H1 (cell line): ENCODE data around the gene POGK. TPM values are rescaled to one million over a fixed set of nuclear protein-coding genes. Genes with fewer than 3 reads are reported as not detected.

Experiments
- CTCF ChIA-PET: fragments of 300-600 bp; sonication (Branson Sonifier 250); formaldehyde crosslinking; loops from one replicate; lab custom pipeline; 2021; ENCODE audit not compliant: partially characterized antibody; lab: Charles Lee
- POLR2A ChIA-PET: fragments of 300-600 bp; sonication (Branson Sonifier 250); formaldehyde crosslinking; loops from one replicate; lab custom pipeline; 2021; ENCODE audit warnings: inconsistent platforms; ENCODE audit not compliant: partially characterized antibody; lab: Charles Lee
- DNase-seq, 2 experiments: peaks; one replicate each; pipeline versions ENCODE4 v3.0.0 to v3.0.0-alpha.2; 2010 to 2022; ENCODE audit warnings: low spot score in 2 of 2, low read depth in 1 of 2, mixed read lengths in 1 of 2
- FAIRE-seq: peaks from 2 replicates; lab custom pipeline; 2011; peaks lifted over from hg19 to GRCh38; lab: Jason Lieb, UNC
- H2AFZ ChIP-seq: 2 replicates; pipeline ENCODE4 v1.8.1; 2012; ENCODE audit warnings: low read length, inconsistent platforms
- H2AK5ac ChIP-seq: 2 replicates; pipeline ENCODE4 v1.6.1; 2013; ENCODE audit warnings: low read depth, low read length
- H2BK120ac ChIP-seq: replicated peaks from 2 replicates; pipeline ENCODE3; 2013; ENCODE audit warnings: low read depth, low read length, inconsistent platforms
- H2BK12ac ChIP-seq: 2 replicates; pipeline ENCODE4 v1.6.1; 2013; ENCODE audit warnings: low read depth, low read length
- H2BK15ac ChIP-seq: 2 replicates; pipeline ENCODE4 v1.6.1; 2013; ENCODE audit warnings: low read length
- H2BK20ac ChIP-seq: 2 replicates; pipeline ENCODE4 v1.6.1; 2013; ENCODE audit warnings: low read length
- H2BK5ac ChIP-seq: 2 replicates; pipeline ENCODE4 v1.6.1; 2013; ENCODE audit warnings: low read depth, low read length
- H3K14ac ChIP-seq: 2 replicates; pipeline ENCODE4 v1.6.1; 2013; ENCODE audit warnings: inconsistent platforms; ENCODE audit not compliant: insufficient read length
- H3K18ac ChIP-seq: 2 replicates; pipeline ENCODE4 v1.6.1; 2013; ENCODE audit warnings: low read length; ENCODE audit errors: extremely low read depth
- H3K23ac ChIP-seq: 2 replicates; pipeline ENCODE4 v1.6.1; 2013; ENCODE audit warnings: inconsistent platforms; ENCODE audit not compliant: insufficient read length
- H3K23me2 ChIP-seq: 2 replicates; pipeline ENCODE4 v1.6.1; 2013; ENCODE audit warnings: low read depth, low read length
- H3K27ac ChIP-seq: 2 replicates; pipeline ENCODE4 v1.6.1; 2011; ENCODE audit warnings: low read depth, low read length, inconsistent platforms
- H3K27me3 ChIP-seq, 4 experiments: replicated peaks in 1 of 4; 1 replicate in 1 of 4; 2 replicates in 3 of 4; pipeline versions ENCODE4 v1.6.1 to v1.8.1; 2011 to 2013; ENCODE audit warnings: low read length in 3 of 4, mild to moderate bottlenecking in 3 of 4, inconsistent platforms in 2 of 4, mixed read lengths in 2 of 4, moderate library complexity in 1 of 4; ENCODE audit not compliant: control insufficient read depth in 3 of 4, insufficient read depth in 3 of 4; ENCODE audit errors: extremely low read depth in 1 of 4
- H3K36me3 ChIP-seq, 4 experiments: 2 replicates each; pipeline versions ENCODE4 v1.6.1 to v1.8.1; 2011 to 2013; ENCODE audit warnings: mild to moderate bottlenecking in 4 of 4, low read length in 3 of 4, moderate library complexity in 2 of 4, control low read depth in 1 of 4, inconsistent platforms in 1 of 4; ENCODE audit not compliant: insufficient read depth in 4 of 4, control insufficient read depth in 2 of 4
- H3K4ac ChIP-seq: replicated peaks from 2 replicates; pipeline ENCODE3; 2013; ENCODE audit warnings: low read length, low read depth, mixed read lengths, inconsistent platforms; ENCODE audit not compliant: insufficient read length
- H3K4me1 ChIP-seq, 4 experiments: replicated peaks in 1 of 4; 1 replicate in 1 of 4; 2 replicates in 3 of 4; pipeline versions ENCODE4 v1.6.1 to v1.8.1; 2011 to 2013; ENCODE audit warnings: low read length in 3 of 4, inconsistent platforms in 2 of 4, mixed read lengths in 1 of 4; ENCODE audit not compliant: insufficient read depth in 4 of 4, control insufficient read depth in 3 of 4
- H3K4me2 ChIP-seq, 2 experiments: 2 replicates each; pipeline versions ENCODE4 v1.6.1 to v1.8.1; 2011 to 2013; ENCODE audit warnings: low read depth in 2 of 2, low read length in 2 of 2, control low read depth in 1 of 2, inconsistent platforms in 1 of 2, mild to moderate bottlenecking in 1 of 2; ENCODE audit not compliant: insufficient read depth in 1 of 2
- H3K4me3 ChIP-seq, 4 experiments: fragments of 200-600, 300-600 bp in 1 of 4; sonication (generic), shearing (Covaris generic), sonication (Bioruptor Twin) in 1 of 4; 2 replicates each; pipeline versions ENCODE4 v1.5.1 to v1.8.1; 2011 to 2016; ENCODE audit warnings: low read length in 4 of 4, low read depth in 3 of 4, control low read depth in 2 of 4, inconsistent platforms in 2 of 4, mild to moderate bottlenecking in 2 of 4, mixed read lengths in 1 of 4, moderate library complexity in 1 of 4; ENCODE audit not compliant: insufficient read depth in 2 of 4; ENCODE audit errors: extremely low read depth in 1 of 4
- H3K56ac ChIP-seq: replicated peaks from 2 replicates; pipeline ENCODE3; 2013; ENCODE audit warnings: low read depth, mild to moderate bottlenecking, mixed read lengths, low read length, inconsistent platforms; ENCODE audit not compliant: insufficient read length
- H3K79me1 ChIP-seq: 2 replicates; pipeline ENCODE4 v1.6.1; 2013; ENCODE audit warnings: low read depth, low read length, control low read depth
- H3K79me2 ChIP-seq, 2 experiments: 2 replicates each; pipeline versions ENCODE4 v1.6.1 to v1.8.1; 2012 to 2013; ENCODE audit warnings: low read length in 2 of 2, mild to moderate bottlenecking in 2 of 2, inconsistent platforms in 1 of 2; ENCODE audit not compliant: insufficient read depth in 2 of 2, control insufficient read depth in 1 of 2
- H3K9ac ChIP-seq, 4 experiments: replicated peaks in 1 of 4; 1 replicate in 1 of 4; 2 replicates in 3 of 4; pipeline versions ENCODE4 v1.6.1 to v1.8.1; 2011 to 2013; ENCODE audit warnings: low read depth in 3 of 4, low read length in 3 of 4, control low read depth in 2 of 4, mild to moderate bottlenecking in 2 of 4, moderate library complexity in 2 of 4, inconsistent platforms in 1 of 4; ENCODE audit errors: extremely low read depth in 1 of 4
- H3K9me3 ChIP-seq, 2 experiments: 2 replicates each; pipeline versions ENCODE4 v1.6.1 to v1.8.1; 2012 to 2013; ENCODE audit warnings: mild to moderate bottlenecking in 2 of 2, moderate library complexity in 2 of 2, control low read depth in 1 of 2, inconsistent platforms in 1 of 2, low read depth in 1 of 2, low read length in 1 of 2, mixed read lengths in 1 of 2; ENCODE audit not compliant: insufficient read depth in 2 of 2
- H4K20me1 ChIP-seq, 2 experiments: replicated peaks in 1 of 2; 2 replicates each; pipeline versions ENCODE3 to v1.8.1; 2011 to 2013; ENCODE audit warnings: inconsistent platforms in 2 of 2, low read length in 2 of 2, mild to moderate bottlenecking in 1 of 2; ENCODE audit not compliant: insufficient read depth in 2 of 2, control insufficient read depth in 1 of 2
- H4K5ac ChIP-seq: 2 replicates; pipeline ENCODE4 v1.6.1; 2013; ENCODE audit warnings: low read length, low read depth, mixed read lengths, inconsistent platforms; ENCODE audit not compliant: insufficient read length
- H4K8ac ChIP-seq: 2 replicates; pipeline ENCODE4 v1.8.0; 2013; ENCODE audit warnings: mild to moderate bottlenecking, moderate library complexity, low read length, inconsistent platforms; ENCODE audit not compliant: insufficient read depth; ENCODE audit errors: extremely low read depth
- H4K91ac ChIP-seq: replicated peaks from 2 replicates; pipeline ENCODE3; 2013; ENCODE audit warnings: low read length, mixed read lengths, inconsistent platforms; ENCODE audit not compliant: insufficient read length
- BCL11A ChIP-seq, 2 experiments: IDR thresholded peaks; one replicate each; pipeline ENCODE4 v1.6.1; 2011; ENCODE audit warnings: low read depth in 2 of 2, low read length in 2 of 2, mild to moderate bottlenecking in 2 of 2
- HDAC6 ChIP-seq: IDR thresholded peaks from one replicate; pipeline ENCODE4 v1.7.1; 2012; ENCODE audit warnings: low read depth, mild to moderate bottlenecking, inconsistent platforms, low read length, moderate library complexity
- MAX ChIP-seq: IDR thresholded peaks from 2 replicates; pipeline ENCODE4 v1.6.1; 2012; ENCODE audit warnings: inconsistent platforms
- NANOG ChIP-seq: IDR thresholded peaks from 2 replicates; pipeline ENCODE4 v1.6.1; 2011; ENCODE audit warnings: low read length, low read depth, mild to moderate bottlenecking, inconsistent platforms; ENCODE audit not compliant: insufficient read depth, poor library complexity, severe bottlenecking
- NRF1 ChIP-seq: IDR thresholded peaks from 2 replicates; pipeline ENCODE4 v1.6.1; 2011; ENCODE audit warnings: mild to moderate bottlenecking, low read depth, low read length, improper control_type of control experiment
- RBBP5 ChIP-seq: IDR thresholded peaks from 2 replicates; pipeline ENCODE4 v1.7.1; 2012; ENCODE audit warnings: low read depth, mild to moderate bottlenecking, inconsistent platforms, low read length, moderate library complexity, borderline replicate concordance
- RNF2 ChIP-seq: fragments of 200-900, 300-1000 bp; sonication (generic); IDR thresholded peaks from 2 replicates; pipeline ENCODE4 v1.7.1; 2016; ENCODE audit warnings: borderline replicate concordance, low read depth, mild to moderate bottlenecking, antibody characterized with exemption, low read length; ENCODE audit not compliant: poor library complexity, severe bottlenecking; ENCODE audit errors: missing control alignments
- SIN3A ChIP-seq, 2 experiments: IDR thresholded peaks in 1 of 2; conservative IDR thresholded peaks in 1 of 2; 2 replicates each; pipeline ENCODE4 v1.6.1; 2011 to 2012; ENCODE audit warnings: low read length in 2 of 2, improper control_type of control experiment in 1 of 2, low read depth in 1 of 2, mild to moderate bottlenecking in 1 of 2
- TAF7 ChIP-seq: optimal IDR thresholded peaks from 2 replicates; pipeline ENCODE3; 2011; ENCODE audit warnings: low read depth, mild to moderate bottlenecking, inconsistent platforms, low read length, moderate library complexity, borderline replicate concordance
- TBP ChIP-seq: IDR thresholded peaks from 2 replicates; pipeline ENCODE4 v1.6.1; 2011; ENCODE audit warnings: low read depth, low read length, improper control_type of control experiment
- WGBS, 2 experiments: shearing (Covaris generic) in 1 of 2; methylation state at CpG; one replicate each; pipeline versions ENCODE4 v1.1.6 to v1.1.7; 2013 to 2015; ENCODE audit warnings: low lambda C conversion rate in 2 of 2, mixed read lengths in 2 of 2, inconsistent platforms in 1 of 2, low coverage in 1 of 2, missing lambda C conversion rate in 1 of 2; ENCODE audit not compliant: insufficient replicate concordance in 2 of 2, insufficient coverage in 1 of 2, insufficient read length in 1 of 2; ENCODE audit errors: extremely low coverage in 1 of 2, missing lambda C conversion rate in 1 of 2; 5-methylcytosine and 5-hydroxymethylcytosine counted together
- polyA plus RNA-seq, 7 experiments: library from polyadenylated mRNA; depleted of rRNA in 3 of 7; stranded (reverse) in 5 of 7; unstranded in 2 of 7; fragments of >200 nt in 5 of 7; fragments of 200-250 nt in 2 of 7; gene quantifications; 1 replicate in 5 of 7; 2 replicates in 1 of 7; 4 replicates in 1 of 7; pipeline versions ENCODE4 v1.2.1 to v1.2.3, GENCODE V29; 2011 to 2013; ENCODE audit warnings: missing spikeins in 2 of 7, mixed read lengths in 2 of 7
- total RNA-seq: library from RNA; stranded (reverse); fragmentation: NEBNext Ultra II Directional; extraction: Animal tissue kit (Norgen Biotek cat#: 25700); gene quantifications from 2 replicates; pipeline ENCODE4 v1.2.1, GENCODE V29; 2021

Gene POGK
- total and polyA plus RNA-seq, 2 of the 8 experiments (the other 6 are each of a cell fraction or from before 2014, with no cell fraction given), result 16.9 to 40.3 TPM

- H3K79me2 ChIP-seq, result peaks cover 0 to 56% of the 10 kb centered on the region in 2 experiments; a peak in 3 of 4 replicates
- ChIA-PET POLR2A (interaction anchor here (1.1 to 11.9 kb wide), 3 partner anchors 10 to 26 kb away, joined by 3 to 147 read pairs (median 5); no protein-coding TSS in a partner anchor), CTCF (interaction anchor here (1.0 kb wide), 1 partner anchor 10 kb away, joined by 4 read pairs; no protein-coding TSS in a partner anchor)
- H2BK120ac ChIP-seq, result no peak overlapping the region
- H4K91ac ChIP-seq, result no peak overlapping the region
- H3K79me1 ChIP-seq, result peaks cover 12% of the 10 kb centered on the region
- H2AK5ac ChIP-seq, result no peak overlapping the region
- H3K4ac ChIP-seq, result no peak overlapping the region
- no peak overlapping the region for H4K5ac ChIP-seq
- no peak overlapping the region for H3K23ac ChIP-seq
- no peak for DNase-seq
- no peak overlapping the region for H2BK5ac ChIP-seq
- H3K56ac ChIP-seq, result no peak overlapping the region
- no peaks in the 10 kb centered on the region for H3K9me3 ChIP-seq
- no peaks in the 10 kb centered on the region for H3K27me3 ChIP-seq
- H3K18ac ChIP-seq, result no peak overlapping the region
- peaks cover 50 to 77% (median 68%) of the 10 kb centered on the region in 4 experiments for H3K36me3 ChIP-seq
- no peak overlapping the region for H3K14ac ChIP-seq
- no peak overlapping the region for H3K4me2 ChIP-seq
- H2BK20ac ChIP-seq, result no peak overlapping the region
- H4K8ac ChIP-seq, result peak overlapping the region; percentile 63; the same call in 1 of the 2 replicates
- H3K4me3 ChIP-seq, result no peak overlapping the region
- H3K23me2 ChIP-seq, result peaks cover 8% of the 10 kb centered on the region
- H2BK12ac ChIP-seq, result no peak overlapping the region
- no peak overlapping the region for H3K27ac ChIP-seq
- 86% methylated on average over 6 of the region's 6 CpGs; no CpG with 5 or more reads in 1 of the 2 experiments for WGBS, 2 experiments
- FAIRE-seq, result no peak
- H4K20me1 ChIP-seq, result peaks cover 7 to 21% of the 10 kb centered on the region in 2 experiments
- peaks cover 0 to 14% (median 3%) of the 10 kb centered on the region in 4 experiments; a peak in 5 of 7 replicates for H3K4me1 ChIP-seq
- no peak overlapping the region for H2BK15ac ChIP-seq
- no peak overlapping the region for H2AFZ ChIP-seq
- H3K9ac ChIP-seq, result no peak overlapping the region
- TF ChIP-seq MAX (no peak), HDAC6 (no peak), BCL11A (IDR thresholded peaks at IDR 0.05; ENCODE audit: low read depth in 2 of 2, low read length in 2 of 2) (no peak), TBP (no peak), NRF1 (no peak), RBBP5 (no peak), TAF7 (no peak), NANOG (no peak), RNF2 (no peak), SIN3A (conservative IDR thresholded peaks at IDR 0.05 in 1 of 2, IDR thresholded peaks at IDR 0.05 in 1 of 2; ENCODE audit: low read depth in 1 of 2, low read length in 2 of 2) (no peak)
Observed at GRCh38 chr1:166843322-166843721, 4.0 kb downstream of the POGK start.
